Measurements from ENCODE around the gene RAB39A.
"Not testable (repeated sequence)": the region's sequence is repeated elsewhere in the genome, so short reads cannot be mapped to it uniquely, and the experiment has no call there.

Gene RAB39A

DNA sequence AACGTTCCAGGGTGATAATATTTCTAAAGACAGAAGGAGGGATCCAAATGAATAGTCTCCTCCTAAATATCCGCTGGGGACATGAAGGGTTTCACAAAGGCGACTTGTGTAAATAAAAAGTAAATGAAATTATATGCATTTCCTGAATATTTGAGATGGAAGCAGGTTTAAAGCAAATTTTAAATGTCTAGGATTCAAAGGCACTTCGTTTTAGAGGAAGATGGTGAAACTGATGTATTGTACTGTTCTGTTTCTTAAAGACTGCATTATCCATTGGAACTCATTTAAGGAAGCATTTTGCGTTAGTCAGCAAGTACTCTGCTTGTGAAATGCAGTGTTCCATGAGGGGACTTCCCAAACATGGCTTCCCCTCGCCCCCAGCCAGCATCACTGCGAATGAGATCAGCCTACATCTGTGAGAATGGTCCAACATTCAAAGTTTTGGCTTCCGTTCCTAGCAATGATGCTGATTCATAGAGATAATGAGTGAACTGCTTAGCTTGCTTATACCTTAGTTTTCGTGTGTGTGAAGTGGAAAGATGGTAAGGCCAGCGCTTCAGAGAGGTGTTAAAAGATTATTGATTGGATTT is 1.5 kb downstream of the RAB39A start:
- TF ChIP-seq, protein P1, sequence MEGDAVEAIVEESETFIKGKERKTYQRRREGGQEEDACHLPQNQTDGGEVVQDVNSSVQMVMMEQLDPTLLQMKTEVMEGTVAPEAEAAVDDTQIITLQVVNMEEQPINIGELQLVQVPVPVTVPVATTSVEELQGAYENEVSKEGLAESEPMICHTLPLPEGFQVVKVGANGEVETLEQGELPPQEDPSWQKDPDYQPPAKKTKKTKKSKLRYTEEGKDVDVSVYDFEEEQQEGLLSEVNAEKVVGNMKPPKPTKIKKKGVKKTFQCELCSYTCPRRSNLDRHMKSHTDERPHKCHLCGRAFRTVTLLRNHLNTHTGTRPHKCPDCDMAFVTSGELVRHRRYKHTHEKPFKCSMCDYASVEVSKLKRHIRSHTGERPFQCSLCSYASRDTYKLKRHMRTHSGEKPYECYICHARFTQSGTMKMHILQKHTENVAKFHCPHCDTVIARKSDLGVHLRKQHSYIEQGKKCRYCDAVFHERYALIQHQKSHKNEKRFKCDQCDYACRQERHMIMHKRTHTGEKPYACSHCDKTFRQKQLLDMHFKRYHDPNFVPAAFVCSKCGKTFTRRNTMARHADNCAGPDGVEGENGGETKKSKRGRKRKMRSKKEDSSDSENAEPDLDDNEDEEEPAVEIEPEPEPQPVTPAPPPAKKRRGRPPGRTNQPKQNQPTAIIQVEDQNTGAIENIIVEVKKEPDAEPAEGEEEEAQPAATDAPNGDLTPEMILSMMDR (IDR thresholded peaks at IDR 0.05; ENCODE audit: insufficient read depth, low read length, missing control alignments): no peak
- DNase-seq (ENCODE audit: low read depth, low spot score): no peak
- ChIA-PET CTCF (no interaction called here), POLR2A (no interaction called here)
- no peak overlapping the region for H3K4me3 ChIP-seq (ENCODE audit: low read depth, low read length)

DNA sequence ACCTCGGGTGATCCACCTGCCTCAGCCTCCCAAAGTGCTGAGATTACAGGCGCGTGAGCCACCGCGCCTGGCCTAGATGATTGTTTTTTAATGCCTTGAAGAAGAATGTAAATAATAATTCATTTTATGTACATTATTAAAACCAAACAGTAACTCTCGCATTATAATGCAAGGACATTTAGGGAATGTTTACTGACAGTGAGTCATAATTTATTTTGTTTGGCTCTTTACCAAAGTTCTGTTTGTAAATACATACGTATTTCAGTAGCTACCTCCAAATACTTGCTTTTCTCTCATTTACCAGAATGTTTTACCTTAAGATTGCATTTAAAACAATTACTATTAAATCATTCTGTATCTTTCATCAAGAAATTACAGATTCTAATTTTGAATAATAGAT is 3.0 kb downstream of the RAB39A start:
- ChIA-PET CTCF (no interaction called here), POLR2A (interaction anchor here (0.6 kb wide), 1 partner anchor 1175 kb away, joined by 3 read pairs; no protein-coding TSS in a partner anchor)
- TF ChIP-seq, protein P1 (IDR thresholded peaks at IDR 0.05; ENCODE audit: insufficient read depth, low read length, missing control alignments): no peak
- H3K4me3 ChIP-seq (ENCODE audit: low read depth, low read length): no peak overlapping the region
- no peak for DNase-seq (ENCODE audit: low read depth, low spot score)

DNA sequence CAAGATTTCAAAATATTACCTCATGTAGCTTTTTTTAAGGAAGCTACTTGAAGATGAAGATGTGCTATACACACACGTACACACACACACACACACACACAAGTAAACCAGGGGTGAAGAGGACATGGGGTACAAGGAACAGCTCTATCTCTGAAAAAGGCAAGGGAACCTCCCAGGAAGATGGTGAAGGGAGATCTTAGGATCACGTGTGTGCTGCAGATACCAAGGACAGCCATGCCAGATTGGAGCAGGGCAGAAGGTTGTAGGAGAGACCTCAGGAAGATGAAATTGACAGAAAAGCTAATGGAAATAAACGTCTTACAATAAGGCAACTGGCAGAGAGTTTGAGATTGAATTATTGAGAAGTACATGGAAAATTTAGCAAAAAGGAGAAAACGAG is 19.7 kb downstream of the RAB39A start:
- H3K4me3 ChIP-seq (ENCODE audit: low read depth, low read length): no peak overlapping the region
- TF ChIP-seq, protein P1 (IDR thresholded peaks at IDR 0.05; ENCODE audit: insufficient read depth, low read length, missing control alignments): no peak
- CTCF ChIA-PET: no interaction called here
- POLR2A ChIA-PET: no interaction called here
- DNase-seq (ENCODE audit: low read depth, low spot score): no peak

DNA sequence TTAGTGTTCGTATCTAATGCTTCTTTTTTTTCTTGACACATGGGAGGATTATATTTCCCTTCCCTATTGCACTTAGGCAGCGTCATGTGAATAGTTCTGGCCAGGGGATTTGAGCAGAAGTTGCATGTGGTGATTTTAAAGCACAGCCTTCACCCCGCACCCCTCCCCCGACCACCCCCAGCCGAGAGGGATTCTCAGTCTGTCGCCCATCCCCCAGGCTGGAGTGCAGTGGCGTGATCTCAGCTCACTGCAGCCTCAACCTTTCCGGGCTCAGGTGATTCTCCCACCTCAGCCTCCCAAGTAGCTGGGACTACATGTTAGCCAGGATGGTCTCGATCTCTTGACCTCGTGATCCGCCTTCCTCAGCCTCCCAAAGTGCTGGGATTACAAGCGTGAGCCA is 20.1 kb downstream of the RAB39A start:
- CTCF ChIA-PET; H3K4me3 ChIP-seq (ENCODE audit: low read depth, low read length); POLR2A ChIA-PET; DNase-seq (ENCODE audit: low read depth, low spot score): not testable (repeated sequence)

DNA sequence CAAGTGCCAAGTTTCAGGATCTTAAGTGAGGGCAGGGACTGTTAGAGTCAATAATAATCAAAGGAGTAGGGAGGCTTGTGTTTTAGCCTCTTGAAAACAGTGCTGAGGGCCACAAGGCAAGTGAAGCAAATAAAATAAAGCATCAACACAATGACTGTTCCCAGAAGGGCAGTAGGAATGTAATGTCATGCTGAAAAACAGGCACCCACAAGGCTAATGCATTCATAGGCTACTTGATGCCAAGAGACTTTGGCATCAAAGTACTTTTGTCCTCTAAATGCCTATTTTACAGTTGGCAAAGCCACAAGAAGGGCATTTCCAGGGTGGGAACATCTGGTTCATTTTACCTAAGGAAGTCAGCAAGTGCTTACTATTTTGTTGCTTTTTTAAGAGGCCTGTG is 22.9 kb downstream of the RAB39A start:
- TF ChIP-seq, protein P1 (IDR thresholded peaks at IDR 0.05; ENCODE audit: insufficient read depth, low read length, missing control alignments): no peak
- ChIA-PET CTCF (no interaction called here), POLR2A (no interaction called here)
- no peak for DNase-seq (ENCODE audit: low read depth, low spot score)
- H3K4me3 ChIP-seq (ENCODE audit: low read depth, low read length): no peak overlapping the region

DNA sequence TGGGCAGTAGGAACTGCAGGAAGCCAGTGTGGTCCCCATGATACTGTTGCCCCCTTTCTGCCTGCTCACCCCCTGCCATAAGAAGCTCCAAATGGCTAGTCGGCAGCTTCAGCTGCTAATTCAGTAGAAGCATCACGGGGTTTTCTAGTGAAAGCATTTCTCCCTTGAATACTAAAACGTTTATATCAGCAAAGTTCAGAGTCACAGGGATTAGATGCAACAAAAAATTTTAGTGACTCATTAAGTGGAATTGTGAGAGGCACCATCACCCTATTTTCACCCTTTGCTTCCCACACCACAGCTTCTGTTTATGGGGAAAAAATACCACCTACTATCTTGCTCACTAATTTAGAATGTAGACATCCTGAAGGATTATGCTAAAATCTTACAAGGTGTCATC is 25.2 kb downstream of the RAB39A start:
- TF ChIP-seq, protein P1 (IDR thresholded peaks at IDR 0.05; ENCODE audit: insufficient read depth, low read length, missing control alignments): no peak
- ChIA-PET CTCF (no interaction called here), POLR2A (no interaction called here)
- DNase-seq (ENCODE audit: low read depth, low spot score): no peak
- H3K4me3 ChIP-seq (ENCODE audit: low read depth, low read length): no peak overlapping the region

DNA sequence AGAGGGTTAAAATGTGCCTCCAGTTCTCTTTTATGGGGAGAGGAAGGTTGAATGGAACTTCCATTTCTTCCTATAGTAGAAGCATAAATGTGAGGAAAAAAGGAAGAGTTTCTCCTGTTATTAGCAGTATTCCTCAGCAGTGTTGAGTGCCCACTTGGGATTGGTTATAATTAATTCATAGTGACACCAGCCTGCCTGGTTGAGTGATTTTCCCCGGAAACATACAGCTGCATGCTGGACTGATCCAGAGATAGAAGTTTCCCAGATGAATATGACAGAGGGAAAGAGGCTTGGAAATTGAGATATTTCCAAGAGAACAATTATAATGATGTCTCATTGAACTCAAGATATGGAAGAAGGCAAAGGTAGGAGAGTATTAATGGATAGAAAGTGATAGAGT is 28.3 kb downstream of the RAB39A start:
- DNase-seq (ENCODE audit: low read depth, low spot score): no peak
- ChIA-PET CTCF (no interaction called here), POLR2A (no interaction called here)
- TF ChIP-seq, protein P1 (IDR thresholded peaks at IDR 0.05; ENCODE audit: insufficient read depth, low read length, missing control alignments): no peak
- H3K4me3 ChIP-seq (ENCODE audit: low read depth, low read length): no peak overlapping the region
